Measurements from ENCODE around the gene FBXO10.

- TF ChIP-seq, protein P1, sequence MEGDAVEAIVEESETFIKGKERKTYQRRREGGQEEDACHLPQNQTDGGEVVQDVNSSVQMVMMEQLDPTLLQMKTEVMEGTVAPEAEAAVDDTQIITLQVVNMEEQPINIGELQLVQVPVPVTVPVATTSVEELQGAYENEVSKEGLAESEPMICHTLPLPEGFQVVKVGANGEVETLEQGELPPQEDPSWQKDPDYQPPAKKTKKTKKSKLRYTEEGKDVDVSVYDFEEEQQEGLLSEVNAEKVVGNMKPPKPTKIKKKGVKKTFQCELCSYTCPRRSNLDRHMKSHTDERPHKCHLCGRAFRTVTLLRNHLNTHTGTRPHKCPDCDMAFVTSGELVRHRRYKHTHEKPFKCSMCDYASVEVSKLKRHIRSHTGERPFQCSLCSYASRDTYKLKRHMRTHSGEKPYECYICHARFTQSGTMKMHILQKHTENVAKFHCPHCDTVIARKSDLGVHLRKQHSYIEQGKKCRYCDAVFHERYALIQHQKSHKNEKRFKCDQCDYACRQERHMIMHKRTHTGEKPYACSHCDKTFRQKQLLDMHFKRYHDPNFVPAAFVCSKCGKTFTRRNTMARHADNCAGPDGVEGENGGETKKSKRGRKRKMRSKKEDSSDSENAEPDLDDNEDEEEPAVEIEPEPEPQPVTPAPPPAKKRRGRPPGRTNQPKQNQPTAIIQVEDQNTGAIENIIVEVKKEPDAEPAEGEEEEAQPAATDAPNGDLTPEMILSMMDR (IDR thresholded peaks at IDR 0.05; ENCODE audit: low read depth, low read length) = no peak
- TF ChIP-seq, protein P2, sequence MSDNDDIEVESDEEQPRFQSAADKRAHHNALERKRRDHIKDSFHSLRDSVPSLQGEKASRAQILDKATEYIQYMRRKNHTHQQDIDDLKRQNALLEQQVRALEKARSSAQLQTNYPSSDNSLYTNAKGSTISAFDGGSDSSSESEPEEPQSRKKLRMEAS (IDR thresholded peaks at IDR 0.05; ENCODE audit: low read depth, low read length) = no peak
These were observed 74.1 kb downstream of the FBXO10 start for GRCh38 chr9:37501957-37502596.

Measured in NB4 (cell line).